22Rv1 (cell line): ENCODE results near the gene KNDC1.

Experiments
- ZFX ChIP-seq: fragments of 450-650 bp; IDR thresholded peaks from 2 replicates; pipeline ENCODE4 v1.6.1; 2017; ENCODE audit warnings: antibody characterized with exemption, borderline replicate concordance
- TF ChIP-seq, protein P1 (sequence below): fragments of 450-650 bp; IDR thresholded peaks from 2 replicates; pipeline ENCODE4 v1.5.1; 2017; ENCODE audit warnings: mild to moderate bottlenecking

- TF ChIP-seq, protein P1, sequence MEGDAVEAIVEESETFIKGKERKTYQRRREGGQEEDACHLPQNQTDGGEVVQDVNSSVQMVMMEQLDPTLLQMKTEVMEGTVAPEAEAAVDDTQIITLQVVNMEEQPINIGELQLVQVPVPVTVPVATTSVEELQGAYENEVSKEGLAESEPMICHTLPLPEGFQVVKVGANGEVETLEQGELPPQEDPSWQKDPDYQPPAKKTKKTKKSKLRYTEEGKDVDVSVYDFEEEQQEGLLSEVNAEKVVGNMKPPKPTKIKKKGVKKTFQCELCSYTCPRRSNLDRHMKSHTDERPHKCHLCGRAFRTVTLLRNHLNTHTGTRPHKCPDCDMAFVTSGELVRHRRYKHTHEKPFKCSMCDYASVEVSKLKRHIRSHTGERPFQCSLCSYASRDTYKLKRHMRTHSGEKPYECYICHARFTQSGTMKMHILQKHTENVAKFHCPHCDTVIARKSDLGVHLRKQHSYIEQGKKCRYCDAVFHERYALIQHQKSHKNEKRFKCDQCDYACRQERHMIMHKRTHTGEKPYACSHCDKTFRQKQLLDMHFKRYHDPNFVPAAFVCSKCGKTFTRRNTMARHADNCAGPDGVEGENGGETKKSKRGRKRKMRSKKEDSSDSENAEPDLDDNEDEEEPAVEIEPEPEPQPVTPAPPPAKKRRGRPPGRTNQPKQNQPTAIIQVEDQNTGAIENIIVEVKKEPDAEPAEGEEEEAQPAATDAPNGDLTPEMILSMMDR: no peak
- TF ChIP-seq ZFX: no peak
Measured at GRCh38 chr10:133263674-133264073, 103.7 kb downstream of the KNDC1 start.
